Lung (tissue), 12 donors: Measurements from ENCODE around the gene PDE2A. TPM values are rescaled to one million over a fixed set of nuclear protein-coding genes. Genes with fewer than 3 reads are reported as not detected.

Experiments
- ATAC-seq: fragments of 200-7000 bp; cut with Tn5 transposase; one replicate; pipeline ENCODE4 v1.9.1; 2020; ENCODE audit warnings: moderate number of reproducible peaks; ENCODE audit not compliant: insufficient read depth, low FRiP score
- DNase-seq, 3 donors: peaks; one replicate each; pipeline ENCODE4 v3.0.0-alpha.2; 2013 to 2017
- H3K27ac ChIP-seq, 2 donors: one replicate each; pipeline ENCODE4 v1.5.1; 2013; ENCODE audit warnings: mild to moderate bottlenecking in 2 of 2, moderate library complexity in 2 of 2, control low read depth in 1 of 2, inconsistent platforms in 1 of 2, low read depth in 1 of 2, low read length in 1 of 2
- H3K27me3 ChIP-seq, 3 donors: one replicate each; pipeline ENCODE4 v1.5.1; 2013; ENCODE audit warnings: low read length in 2 of 3; ENCODE audit not compliant: control insufficient read depth in 3 of 3, insufficient read depth in 3 of 3
- H3K36me3 ChIP-seq, 4 donors: one replicate each; pipeline ENCODE4 v1.5.1; 2013; ENCODE audit warnings: low read length in 4 of 4, mild to moderate bottlenecking in 1 of 4, moderate library complexity in 1 of 4; ENCODE audit not compliant: control insufficient read depth in 4 of 4, insufficient read depth in 4 of 4
- H3K4me1 ChIP-seq, 5 donors: one replicate each; pipeline ENCODE4 v1.5.1; 2013; ENCODE audit warnings: low read length in 5 of 5, mild to moderate bottlenecking in 2 of 5, moderate library complexity in 1 of 5; ENCODE audit not compliant: control insufficient read depth in 5 of 5, insufficient read depth in 5 of 5
- H3K4me3 ChIP-seq: one replicate; pipeline ENCODE4 v1.5.1; 2013; ENCODE audit warnings: mild to moderate bottlenecking, control low read depth, moderate library complexity
- H3K9ac ChIP-seq, 2 donors: one replicate each; pipeline ENCODE4 v1.5.1; 2013; ENCODE audit warnings: low read length in 2 of 2, control low read depth in 1 of 2; ENCODE audit not compliant: insufficient read depth in 1 of 2
- H3K9me3 ChIP-seq, 4 donors: one replicate each; pipeline ENCODE4 v1.5.1; 2013; ENCODE audit warnings: low read length in 3 of 4, mild to moderate bottlenecking in 1 of 4, moderate library complexity in 1 of 4; ENCODE audit not compliant: control insufficient read depth in 4 of 4, insufficient read depth in 3 of 4
- CTCF ChIP-seq: IDR thresholded peaks from 2 replicates; pipeline ENCODE4 v1.5.1; 2012; ENCODE audit warnings: mild to moderate bottlenecking; ENCODE audit errors: control extremely low read depth, extremely low read depth
- WGBS, 2 donors: extraction: QIAGEN DNeasy Blood & Tissue Kit; methylation state at CpG; one replicate each; pipeline ENCODE4 v1.1.7; 2013; 5-methylcytosine and 5-hydroxymethylcytosine counted together
- polyA plus RNA-seq, 2 donors: library from polyadenylated mRNA; stranded (reverse); fragments of 200-250 nt; gene quantifications; one replicate each; pipeline ENCODE4 v1.2.1, GENCODE V29; 2013
- total RNA-seq, 2 donors: library from RNA; depleted of rRNA in 1 of 2; stranded (reverse); fragments of >200 nt in 1 of 2; gene quantifications; one replicate each; pipeline ENCODE4 v1.2.1, GENCODE V29; 2014 to 2021
- donor health status: control.
- donor health status: control.
- donor health status: Bipolar disorder and iron deficiency.
- donor health status: healthy.
- donor health status: DM: yes; HTN: yes; CAD: no.

Gene PDE2A
- total and polyA plus RNA-seq, 4 donors: 7.7 to 20.5 (median 12.7) TPM

GRCh38 chr11:72585762-72586311, 88.4 kb downstream of the PDE2A start:
- H3K9ac ChIP-seq: no peak overlapping the region
- ATAC-seq (peak; percentile 80), DNase-seq (peak; percentile 74 to 78 (median 78))
- H3K36me3 ChIP-seq: no peaks in the 10 kb centered on the region
- peaks cover 0 to 76% (median 56%) of the 10 kb centered on the region in 3 donors for H3K27me3 ChIP-seq
- WGBS, 2 donors: 12 to 15% methylated on average over 15 of the region's 15 CpGs
- H3K4me3 ChIP-seq: no peak overlapping the region
- H3K27ac ChIP-seq: no peak overlapping the region
- TF ChIP-seq CTCF: peak; percentile 63
- H3K9me3 ChIP-seq: no peaks in the 10 kb centered on the region
- H3K4me1 ChIP-seq: peaks cover 0 to 9% (median 0%) of the 10 kb centered on the region in 5 donors

- Histone ChIP-seq H3K27me3 (peaks cover 0 to 73% (median 52%) of the 10 kb centered on the region in 3 donors), H3K4me3 (no peak overlapping the region), H3K9ac (no peak overlapping the region), H3K27ac (no peak overlapping the region), H3K4me1 (peaks cover 0 to 6% (median 0%) of the 10 kb centered on the region in 5 donors), H3K9me3 (no peaks in the 10 kb centered on the region), H3K36me3 (no peaks in the 10 kb centered on the region)
- DNase-seq (no peak), ATAC-seq (no peak)
- WGBS, 2 donors: 29 to 39% methylated on average over 12 of the region's 12 CpGs
- no peak for TF ChIP-seq CTCF
These were observed 89.2 kb downstream of the PDE2A start for GRCh38 chr11:72584939-72585597.

GRCh38 chr11:72584293-72584938, 89.8 kb downstream of the PDE2A start:
- ATAC-seq (peak; percentile 44), DNase-seq (peak in 1 of 3 donors; percentile 29)
- TF ChIP-seq CTCF: no peak
- H3K27ac ChIP-seq: no peak overlapping the region
- no peaks in the 10 kb centered on the region for H3K36me3 ChIP-seq
- H3K9ac ChIP-seq: no peak overlapping the region
- H3K9me3 ChIP-seq: no peaks in the 10 kb centered on the region
- peaks cover 0 to 69% (median 46%) of the 10 kb centered on the region in 3 donors for H3K27me3 ChIP-seq
- H3K4me3 ChIP-seq: no peak overlapping the region
- WGBS, 2 donors: 10 to 22% methylated on average over 57 to 59 of the region's 59 CpGs
- peaks cover 0 to 3% (median 0%) of the 10 kb centered on the region in 5 donors for H3K4me1 ChIP-seq
